HFFc6 (cell line): ENCODE data around the gene FGFR3. TPM values are rescaled to one million over a fixed set of nuclear protein-coding genes. Genes with fewer than 3 reads are reported as not detected.

Source experiments
- DNase-seq: peaks from one replicate; pipeline ENCODE4 v3.0.0-alpha.2; 2018
- H3K27ac Mint-ChIP-seq: 2 replicates; pipeline ENCODE4 v1.8.0; 2020; ENCODE audit warnings: mild to moderate bottlenecking, mixed read lengths
- H3K27me3 Mint-ChIP-seq: 2 replicates; pipeline ENCODE4 v1.8.0; 2021; ENCODE audit warnings: mild to moderate bottlenecking, moderate library complexity, mixed read lengths; ENCODE audit not compliant: insufficient read depth
- H3K36me3 Mint-ChIP-seq: 2 replicates; pipeline ENCODE4 v1.8.0; 2021; ENCODE audit warnings: low read depth, mixed read lengths
- H3K4me1 Mint-ChIP-seq: 2 replicates; pipeline ENCODE4 v1.8.0; 2020; ENCODE audit warnings: low read depth, mixed read lengths
- H3K4me3 Mint-ChIP-seq: 2 replicates; pipeline ENCODE4 v1.8.0; 2020; ENCODE audit warnings: mild to moderate bottlenecking, moderate library complexity, mixed read lengths
- H3K9me3 Mint-ChIP-seq: 2 replicates; pipeline ENCODE4 v1.8.0; 2020; ENCODE audit warnings: mild to moderate bottlenecking, mixed read lengths
- total RNA-seq, 6 experiments: library from RNA; stranded (reverse); fragmentation: NEBNext Ultra II Directional; extraction: Animal tissue kit (Norgen Biotek cat#: 25700); gene quantifications; 2 replicates in 1 of 6; 3 replicates in 5 of 6; pipeline ENCODE4 v1.2.3, GENCODE V29; 2021
- TF ChIP-seq, protein P1 (sequence below): fragments of 200-600 bp; sonication (generic); IDR thresholded peaks from 2 replicates; pipeline ENCODE4 v1.5.0; 2021; ENCODE audit warnings: antibody characterized with exemption, mild to moderate bottlenecking

Gene FGFR3
- total RNA-seq, 6 experiments from 2014 or later, result 0.59 to 1.6 (median 0.75) TPM

DNA sequence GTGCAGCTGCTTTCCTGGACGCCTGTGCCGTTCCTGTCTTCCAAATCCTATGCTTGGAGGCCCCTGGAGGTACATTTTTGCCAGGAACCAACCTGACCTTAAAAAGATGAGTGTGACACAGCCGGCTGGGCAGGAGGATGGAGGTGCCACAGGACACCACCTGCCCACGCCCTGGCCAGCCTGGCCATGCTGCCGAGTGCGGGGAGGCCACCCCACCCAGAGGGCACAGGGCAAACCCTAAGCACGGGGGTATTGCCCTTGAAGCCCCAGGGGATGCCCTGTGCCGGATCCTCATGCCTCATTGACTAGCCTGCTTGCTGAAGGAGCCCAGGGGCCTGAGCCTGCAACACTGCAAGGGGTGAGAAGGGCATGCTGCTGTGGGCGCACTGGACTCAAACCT is 20.1 kb downstream of the FGFR3 start:
- H3K27me3 Mint-ChIP-seq, result peaks cover 2% of the 10 kb centered on the region; the same call in 1 of the 2 replicates
- TF ChIP-seq, protein P1, sequence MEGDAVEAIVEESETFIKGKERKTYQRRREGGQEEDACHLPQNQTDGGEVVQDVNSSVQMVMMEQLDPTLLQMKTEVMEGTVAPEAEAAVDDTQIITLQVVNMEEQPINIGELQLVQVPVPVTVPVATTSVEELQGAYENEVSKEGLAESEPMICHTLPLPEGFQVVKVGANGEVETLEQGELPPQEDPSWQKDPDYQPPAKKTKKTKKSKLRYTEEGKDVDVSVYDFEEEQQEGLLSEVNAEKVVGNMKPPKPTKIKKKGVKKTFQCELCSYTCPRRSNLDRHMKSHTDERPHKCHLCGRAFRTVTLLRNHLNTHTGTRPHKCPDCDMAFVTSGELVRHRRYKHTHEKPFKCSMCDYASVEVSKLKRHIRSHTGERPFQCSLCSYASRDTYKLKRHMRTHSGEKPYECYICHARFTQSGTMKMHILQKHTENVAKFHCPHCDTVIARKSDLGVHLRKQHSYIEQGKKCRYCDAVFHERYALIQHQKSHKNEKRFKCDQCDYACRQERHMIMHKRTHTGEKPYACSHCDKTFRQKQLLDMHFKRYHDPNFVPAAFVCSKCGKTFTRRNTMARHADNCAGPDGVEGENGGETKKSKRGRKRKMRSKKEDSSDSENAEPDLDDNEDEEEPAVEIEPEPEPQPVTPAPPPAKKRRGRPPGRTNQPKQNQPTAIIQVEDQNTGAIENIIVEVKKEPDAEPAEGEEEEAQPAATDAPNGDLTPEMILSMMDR, result no peak
- DNase-seq, result no peak
- peaks cover 5% of the 10 kb centered on the region; the same call in 1 of the 2 replicates for H3K36me3 Mint-ChIP-seq
- no peak overlapping the region for H3K27ac Mint-ChIP-seq
- H3K4me3 Mint-ChIP-seq, result no peak overlapping the region
- H3K4me1 Mint-ChIP-seq, result no peaks in the 10 kb centered on the region
- H3K9me3 Mint-ChIP-seq, result no peaks in the 10 kb centered on the region

DNA sequence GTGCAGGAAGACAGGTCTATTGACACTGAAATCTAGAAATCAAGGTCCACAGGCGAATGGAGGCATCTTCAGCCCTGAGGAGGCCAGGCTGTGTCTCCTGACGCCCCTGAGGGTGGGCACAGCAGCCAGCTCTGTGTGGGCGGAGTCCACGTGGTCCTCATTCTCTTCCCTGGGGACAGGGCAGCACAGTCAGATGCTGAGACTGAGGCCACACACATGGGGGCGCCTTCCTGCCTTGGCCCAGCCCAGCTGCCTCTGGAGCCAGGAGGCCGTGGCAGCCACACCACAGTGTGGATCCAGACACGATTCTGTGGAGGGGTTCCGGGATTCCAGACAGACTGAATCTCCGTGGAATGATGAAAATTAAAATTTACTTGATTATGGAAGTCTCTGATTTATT is 20.8 kb downstream of the FGFR3 start:
- DNase-seq, result no peak
- H3K27ac Mint-ChIP-seq, result no peak overlapping the region
- H3K9me3 Mint-ChIP-seq, result no peaks in the 10 kb centered on the region
- H3K4me3 Mint-ChIP-seq, result no peak overlapping the region
- no peaks in the 10 kb centered on the region for H3K4me1 Mint-ChIP-seq
- H3K27me3 Mint-ChIP-seq, result peaks cover 2% of the 10 kb centered on the region; the same call in 1 of the 2 replicates
- TF ChIP-seq, protein P1, result no peak; the same call in 1 of the 2 replicates
- peaks cover 5% of the 10 kb centered on the region; the same call in 1 of the 2 replicates for H3K36me3 Mint-ChIP-seq

DNA sequence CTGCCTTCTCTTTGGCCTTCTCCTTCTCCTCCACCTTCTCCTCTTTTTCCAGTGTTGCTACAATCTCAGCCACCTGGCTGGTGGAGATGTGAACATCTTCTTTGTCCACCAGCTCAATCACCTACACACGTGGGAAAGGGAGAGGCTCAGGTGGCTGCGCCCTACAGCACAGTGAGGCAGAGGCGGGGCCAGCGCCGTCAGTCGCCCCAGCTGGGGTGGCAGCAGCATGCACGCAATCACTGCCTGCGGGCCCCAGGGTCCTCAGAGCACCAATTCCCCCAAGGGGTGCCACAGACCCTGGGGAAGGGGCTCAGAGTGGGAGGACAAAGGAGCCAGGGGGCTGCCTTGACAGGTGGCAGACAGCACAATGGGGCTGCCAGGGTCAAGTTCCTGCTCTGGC is 21.4 kb downstream of the FGFR3 start:
- DNase-seq, result no peak
- no peak overlapping the region for H3K27ac Mint-ChIP-seq
- H3K27me3 Mint-ChIP-seq, result peaks cover 2% of the 10 kb centered on the region; the same call in 1 of the 2 replicates
- TF ChIP-seq, protein P1, result no peak
- H3K36me3 Mint-ChIP-seq, result peaks cover 9% of the 10 kb centered on the region
- H3K9me3 Mint-ChIP-seq, result no peaks in the 10 kb centered on the region
- H3K4me1 Mint-ChIP-seq, result no peaks in the 10 kb centered on the region
- no peak overlapping the region for H3K4me3 Mint-ChIP-seq

DNA sequence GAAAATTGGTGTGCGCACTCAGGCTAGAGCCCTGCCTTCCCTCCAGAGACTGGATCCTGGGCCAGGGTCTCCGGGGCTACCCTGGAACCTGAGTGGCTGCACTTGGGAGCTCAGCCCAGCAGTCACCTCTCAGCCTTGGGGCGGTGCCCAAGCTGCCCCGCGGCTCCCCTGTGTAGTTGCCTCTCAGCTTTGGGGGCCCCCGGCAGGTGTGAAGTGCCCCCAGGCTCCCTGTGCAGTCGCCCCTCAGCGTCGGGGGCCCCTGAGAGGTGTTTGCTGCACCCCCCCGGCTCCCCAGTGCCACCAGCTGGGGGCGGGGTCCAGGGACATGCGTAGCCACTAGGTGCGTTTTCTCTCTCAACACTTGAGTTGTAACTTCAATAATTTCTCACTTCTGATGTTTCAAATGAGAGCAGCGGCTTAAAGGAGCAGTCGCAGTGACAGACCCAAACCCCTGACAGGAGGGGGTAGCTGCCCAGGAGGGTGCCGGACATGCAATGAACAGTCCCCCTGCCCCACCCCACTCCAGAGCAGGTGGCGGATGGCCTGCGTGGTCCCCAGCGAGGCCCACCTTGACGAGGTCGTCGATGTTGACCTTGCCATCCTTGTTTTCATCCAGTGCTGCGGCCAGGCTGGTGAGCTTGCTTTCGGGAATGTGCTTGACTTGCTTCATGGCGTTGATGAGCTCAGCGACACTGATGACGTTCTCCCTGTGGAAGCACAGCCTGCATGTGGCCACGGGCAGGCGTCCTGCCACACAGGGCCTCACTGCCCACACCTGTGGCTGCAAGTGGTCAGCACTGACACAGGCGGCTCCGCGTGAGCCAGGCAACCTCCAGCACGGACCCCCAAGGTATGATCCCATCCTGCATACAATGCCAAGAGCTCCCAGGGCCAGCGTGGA is 22.3 kb downstream of the FGFR3 start:
- TF ChIP-seq, protein P1, result no peak
- Mint-ChIP-seq H3K27me3 (peaks cover 2% of the 10 kb centered on the region; the same call in 1 of the 2 replicates), H3K4me3 (no peak overlapping the region), H3K36me3 (peaks cover 16% of the 10 kb centered on the region), H3K9me3 (no peaks in the 10 kb centered on the region), H3K27ac (no peak overlapping the region), H3K4me1 (no peaks in the 10 kb centered on the region)
- no peak for DNase-seq

DNA sequence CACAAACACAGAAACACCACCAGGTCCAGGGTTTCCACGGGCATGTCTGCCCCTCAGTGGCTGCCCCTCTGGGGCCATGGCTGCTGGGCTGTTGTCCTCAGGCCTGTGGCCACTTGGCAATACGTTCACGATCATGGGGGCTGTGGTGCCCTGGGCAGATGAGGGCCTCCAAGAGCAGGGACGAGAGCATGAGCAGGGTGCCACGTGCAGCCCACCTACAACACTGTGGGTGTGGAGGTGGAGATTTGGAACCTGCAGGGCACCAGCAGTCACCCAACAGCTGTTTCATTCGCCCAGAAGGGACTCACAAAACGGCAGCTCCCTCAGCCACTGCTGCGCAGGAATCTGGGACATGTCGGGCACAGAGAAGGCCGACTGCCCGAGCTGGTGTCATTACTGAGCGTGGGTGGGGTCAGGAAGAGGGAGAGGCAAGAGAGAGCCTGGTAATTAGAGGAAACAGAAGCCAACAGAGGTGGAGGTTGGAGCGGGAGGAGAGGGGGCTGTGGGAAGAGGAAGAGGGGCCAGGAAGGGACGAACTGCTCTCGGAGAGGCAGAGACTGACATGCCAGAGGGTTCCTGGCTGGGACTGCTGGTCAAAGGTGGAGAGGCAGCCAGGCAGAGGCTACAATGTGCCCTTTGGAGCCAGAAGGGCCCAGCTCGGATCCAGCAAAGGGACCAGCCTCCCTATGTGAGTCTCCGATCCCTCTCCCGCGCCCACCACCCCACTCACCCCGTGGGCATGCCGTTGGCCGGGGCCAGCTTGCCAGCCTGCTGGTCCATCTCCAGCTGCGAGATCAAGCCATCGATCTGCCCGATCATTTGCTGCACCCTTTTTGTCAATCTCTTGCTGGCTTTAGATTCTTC is 23.1 kb downstream of the FGFR3 start:
- Mint-ChIP-seq H3K4me1 (no peaks in the 10 kb centered on the region), H3K4me3 (no peak overlapping the region), H3K27ac (no peak overlapping the region), H3K9me3 (no peaks in the 10 kb centered on the region), H3K36me3 (peaks cover 16% of the 10 kb centered on the region), H3K27me3 (peaks cover 2% of the 10 kb centered on the region; the same call in 1 of the 2 replicates)
- TF ChIP-seq, protein P1, result no peak
- no peak for DNase-seq
